Left renal cortex interstitium (tissue), 4 donors: ENCODE data around the gene GPR61. TPM values are rescaled to one million over a fixed set of nuclear protein-coding genes. Genes with fewer than 3 reads are reported as not detected.

Experiments used
- DNase-seq, 4 donors: peaks; one replicate each; pipeline ENCODE4 v3.0.0-alpha.2; 2013; ENCODE audit warnings: low read depth in 4 of 4, low spot score in 2 of 4, missing footprints in 1 of 4
- polyA plus RNA-seq, 4 donors: library from polyadenylated mRNA; unstranded; fragments of 120-200 nt; gene quantifications; one replicate each; pipeline ENCODE4 v1.2.1, GENCODE V29; 2013; ENCODE audit not compliant: insufficient read length in 4 of 4

Gene GPR61, protein sequence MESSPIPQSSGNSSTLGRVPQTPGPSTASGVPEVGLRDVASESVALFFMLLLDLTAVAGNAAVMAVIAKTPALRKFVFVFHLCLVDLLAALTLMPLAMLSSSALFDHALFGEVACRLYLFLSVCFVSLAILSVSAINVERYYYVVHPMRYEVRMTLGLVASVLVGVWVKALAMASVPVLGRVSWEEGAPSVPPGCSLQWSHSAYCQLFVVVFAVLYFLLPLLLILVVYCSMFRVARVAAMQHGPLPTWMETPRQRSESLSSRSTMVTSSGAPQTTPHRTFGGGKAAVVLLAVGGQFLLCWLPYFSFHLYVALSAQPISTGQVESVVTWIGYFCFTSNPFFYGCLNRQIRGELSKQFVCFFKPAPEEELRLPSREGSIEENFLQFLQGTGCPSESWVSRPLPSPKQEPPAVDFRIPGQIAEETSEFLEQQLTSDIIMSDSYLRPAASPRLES
- 1 to 10 TPM in 2 of 4 donors, under 1 TPM in 2; 0.58 to 1.0 (median 0.81) TPM for polyA plus RNA-seq

DNA sequence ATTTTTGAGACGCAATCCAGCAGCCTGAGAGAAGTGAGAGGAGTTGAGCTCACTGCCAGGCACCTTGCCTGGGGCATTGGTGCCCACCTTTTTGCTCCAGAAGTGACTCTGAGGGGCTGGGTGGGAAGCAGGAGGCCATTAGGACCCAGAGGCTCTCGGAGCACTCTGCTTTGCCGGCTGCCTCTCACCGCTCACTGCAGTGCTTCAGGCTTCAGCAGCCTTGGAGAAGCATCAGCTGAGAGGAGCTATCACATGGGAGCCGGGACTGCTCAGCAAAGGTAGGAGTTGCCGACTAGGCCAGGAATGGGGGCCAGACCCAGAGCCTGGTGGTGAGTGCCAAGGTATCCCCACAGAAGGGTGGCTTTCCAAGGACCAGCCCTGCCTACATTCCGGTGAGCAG lies at the start of gene GPR61:
GPR61 (plus strand) TSS at position 197 of the 400 bp plus-strand sequence. CDS start 3,151 bp downstream, outside the sequence.
- DNase-seq = no peak

DNA sequence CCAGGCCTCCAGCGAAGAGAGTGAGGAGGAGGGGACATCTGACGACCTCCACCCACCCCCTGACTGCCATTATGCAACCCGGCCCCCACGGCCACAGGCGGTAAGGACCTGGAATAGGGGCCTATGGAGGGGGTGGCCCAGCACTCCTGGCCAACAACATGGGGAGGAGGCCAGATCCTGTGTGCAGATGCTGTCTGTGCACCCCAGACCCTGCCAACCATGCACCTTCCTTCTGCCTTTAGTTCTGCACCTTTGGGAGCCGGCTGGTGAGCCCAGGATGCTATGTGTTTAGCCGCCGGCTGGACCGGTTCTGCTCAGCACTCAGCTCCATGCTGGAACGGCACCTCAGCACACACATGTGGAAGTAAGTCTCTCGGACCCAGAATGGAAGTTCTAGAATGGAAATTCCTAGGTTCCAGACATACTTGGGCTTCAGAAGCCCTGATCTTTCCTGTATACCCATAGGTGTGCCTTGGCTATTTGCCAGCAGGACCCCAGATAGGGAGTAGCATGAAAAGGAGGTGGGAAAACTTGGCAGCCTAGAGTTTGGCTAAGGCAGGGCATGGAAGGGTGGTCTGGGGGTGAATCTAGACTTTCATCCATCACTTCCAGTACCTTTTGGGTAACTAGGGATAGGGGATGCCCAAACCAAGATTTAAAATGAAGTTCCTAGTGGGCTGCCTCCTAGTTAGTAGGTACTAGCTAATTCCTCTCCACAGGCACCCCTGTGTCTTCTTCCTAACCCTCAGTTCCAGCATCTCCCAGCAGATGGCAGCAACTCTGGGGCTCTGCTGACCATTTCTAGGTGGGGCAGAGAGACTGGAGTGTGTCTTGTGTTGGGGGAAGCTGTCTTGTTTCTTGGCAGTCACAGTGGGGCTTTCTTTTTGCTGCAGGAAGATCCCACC lies 49.4 kb upstream of the GPR61 start:
- no peak for DNase-seq

DNA sequence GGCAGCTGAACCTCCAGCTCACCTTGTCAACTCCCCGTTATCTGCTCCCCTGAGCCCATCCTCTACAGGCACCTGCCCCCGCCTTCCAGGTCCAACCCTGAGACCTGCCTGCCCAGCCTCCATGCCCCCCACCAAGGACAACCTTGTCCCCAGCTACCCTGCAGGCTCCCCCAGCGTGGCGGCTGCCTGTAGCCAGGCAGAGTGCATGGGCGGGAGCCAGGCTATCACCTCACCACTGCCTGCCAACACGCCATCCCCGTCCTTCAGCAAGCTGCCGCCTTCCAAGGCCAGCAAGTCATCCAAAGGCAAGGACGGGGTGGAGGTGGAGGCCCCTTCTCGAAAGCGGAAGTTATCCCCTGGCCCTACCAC lies 48.8 kb upstream of the GPR61 start:
- DNase-seq = no peak

DNA sequence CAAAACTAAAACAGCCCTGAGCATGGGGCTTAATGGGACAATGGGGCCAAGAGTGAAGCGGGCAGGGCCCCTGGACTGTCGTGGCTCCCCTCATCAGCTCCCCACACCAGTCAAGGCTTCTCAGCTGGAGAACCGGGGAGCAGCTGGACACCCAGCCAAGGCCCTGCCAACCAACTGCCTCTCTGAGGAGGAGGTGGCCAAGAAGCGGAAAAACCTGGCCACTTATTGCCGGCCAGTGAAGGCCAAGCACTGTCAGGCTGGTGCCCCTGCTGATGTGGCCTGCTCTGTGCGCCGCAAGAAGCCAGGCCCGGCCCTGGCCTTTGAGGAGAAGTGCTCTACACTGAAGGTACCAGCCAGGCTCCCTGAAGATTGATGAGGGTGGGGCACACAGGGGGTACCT lies 48.3 kb upstream of the GPR61 start:
- DNase-seq = no peak

DNA sequence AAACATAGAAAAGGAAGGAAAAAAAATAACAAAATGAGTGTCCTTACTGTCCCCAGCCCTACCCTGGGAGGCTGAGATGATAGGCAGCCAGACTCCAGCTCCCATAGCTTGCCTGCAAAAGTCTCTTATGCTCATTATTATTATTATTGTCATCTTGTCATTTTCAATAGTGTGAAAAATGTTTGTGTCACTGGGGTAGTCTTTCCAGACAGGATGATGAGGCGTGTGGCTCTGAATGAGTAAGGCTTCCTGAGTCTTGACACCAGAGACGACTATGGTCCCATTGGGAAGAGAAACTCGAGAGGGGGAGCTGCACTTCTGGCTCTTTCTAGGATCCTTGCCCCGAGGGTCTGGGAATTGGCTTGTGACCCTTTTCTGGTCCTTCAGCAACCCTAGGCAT lies 46.9 kb upstream of the GPR61 start:
- no peak for DNase-seq

DNA sequence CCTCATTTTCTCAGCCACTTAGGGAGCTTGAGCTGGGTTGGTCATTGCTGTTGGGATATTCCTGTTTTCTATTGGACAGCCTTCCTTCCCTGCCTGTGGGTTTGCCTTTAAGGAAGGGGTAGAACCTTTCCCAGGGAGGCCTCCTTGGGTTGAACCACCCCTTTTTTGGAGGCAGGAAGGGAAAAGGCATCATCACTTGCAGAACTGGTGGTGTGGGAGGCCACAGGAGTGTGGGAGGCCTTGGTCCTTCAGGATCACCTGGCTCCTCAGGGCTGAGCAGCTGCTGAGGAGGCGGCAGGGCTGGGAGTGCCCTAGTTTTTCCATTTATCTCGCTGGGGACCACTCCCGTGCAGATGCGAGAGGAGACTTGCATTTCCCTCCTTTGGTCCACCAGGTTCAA lies 46.4 kb upstream of the GPR61 start:
- DNase-seq = no peak

DNA sequence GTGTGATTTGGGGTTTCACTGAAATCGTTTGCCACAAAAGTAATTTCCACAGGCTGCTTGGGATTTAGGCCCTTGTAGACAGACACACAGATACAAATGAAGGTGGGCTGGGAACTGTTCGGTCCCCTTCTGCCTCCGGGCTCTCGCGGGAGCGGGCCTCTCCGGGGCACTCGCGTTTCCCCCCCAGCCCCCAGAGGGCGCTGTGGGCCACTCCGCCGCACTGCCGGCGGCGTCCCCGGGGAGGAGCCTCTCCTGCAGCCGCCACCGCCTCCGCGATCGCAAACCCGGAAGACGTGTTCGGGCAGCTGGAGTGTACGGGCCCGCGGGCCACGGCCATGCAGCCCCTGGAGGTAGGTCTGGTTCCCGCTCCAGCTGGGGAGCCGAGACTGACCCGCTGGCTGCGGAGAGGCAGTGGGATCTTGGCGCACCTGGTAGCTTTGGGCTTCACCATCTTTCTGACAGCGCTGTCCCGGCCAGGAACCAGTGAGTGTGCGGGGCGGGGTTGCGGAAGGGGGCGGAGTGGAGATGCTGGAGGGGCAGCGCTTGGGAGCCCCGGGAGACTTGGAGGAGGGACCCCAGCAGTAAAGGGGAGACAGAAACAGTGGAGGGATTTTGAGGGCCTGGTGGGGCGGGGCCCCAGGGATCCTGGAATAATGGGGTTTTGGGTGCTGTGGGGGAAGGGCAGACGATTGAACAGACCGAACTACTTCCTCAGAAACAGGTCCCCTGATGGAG lies 45.7 kb upstream of the GPR61 start, which contains the start of gene CYB561D1:
CYB561D1 (plus strand) TSS at position 290 of the 735 bp plus-strand sequence; CDS start at position 336, 46 bp downstream.
- peak; percentile 73 to 79 (median 75) for DNase-seq

DNA sequence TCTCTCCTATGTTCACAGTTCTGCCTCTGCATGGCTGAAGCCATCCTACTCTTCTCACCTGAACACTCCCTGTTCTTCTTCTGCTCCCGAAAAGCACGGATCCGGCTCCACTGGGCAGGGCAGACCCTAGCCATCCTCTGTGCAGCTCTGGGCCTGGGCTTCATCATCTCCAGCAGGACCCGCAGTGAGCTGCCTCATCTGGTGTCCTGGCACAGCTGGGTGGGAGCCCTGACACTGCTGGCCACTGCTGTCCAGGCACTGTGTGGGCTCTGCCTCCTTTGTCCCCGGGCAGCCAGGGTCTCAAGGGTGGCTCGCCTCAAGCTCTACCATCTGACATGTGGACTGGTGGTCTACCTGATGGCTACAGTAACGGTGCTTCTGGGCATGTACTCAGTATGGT lies 43.9 kb upstream of the GPR61 start:
- no peak for DNase-seq

DNA sequence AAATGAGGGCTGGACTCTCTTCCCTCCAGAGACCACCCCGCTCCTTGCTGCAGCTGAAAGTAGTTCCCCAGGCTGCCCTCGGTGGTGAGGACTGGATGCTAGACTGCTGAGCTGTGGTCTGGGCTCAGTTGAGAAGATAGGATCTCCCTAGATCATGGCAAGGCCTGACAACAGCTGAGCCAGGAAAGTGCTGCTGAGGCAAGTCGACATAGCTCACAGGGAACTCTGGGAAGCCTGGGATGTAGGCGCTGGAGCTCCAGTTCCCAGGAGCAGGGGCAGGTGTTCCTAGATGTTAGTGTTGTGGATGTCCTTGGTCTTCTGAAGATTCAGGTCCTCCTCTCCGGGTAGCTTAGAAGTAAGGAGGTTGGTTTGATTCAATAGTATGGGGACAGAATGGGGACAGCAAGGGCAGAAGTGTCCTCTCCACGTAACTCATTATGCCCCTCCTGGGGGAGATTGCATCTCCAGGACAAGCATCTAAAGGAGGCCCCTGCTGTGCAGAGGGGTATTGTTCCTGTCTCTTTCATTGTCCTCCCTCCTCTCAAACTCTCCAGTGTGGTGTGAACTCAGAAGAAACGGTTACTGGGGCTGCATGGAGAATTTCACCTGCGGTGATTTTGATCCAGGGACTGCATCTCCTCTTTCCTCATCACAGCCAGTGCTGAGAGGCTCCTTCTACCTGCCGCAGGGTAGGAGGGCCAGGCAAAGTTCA lies 42.1 kb upstream of the GPR61 start:
- no peak for DNase-seq

DNA sequence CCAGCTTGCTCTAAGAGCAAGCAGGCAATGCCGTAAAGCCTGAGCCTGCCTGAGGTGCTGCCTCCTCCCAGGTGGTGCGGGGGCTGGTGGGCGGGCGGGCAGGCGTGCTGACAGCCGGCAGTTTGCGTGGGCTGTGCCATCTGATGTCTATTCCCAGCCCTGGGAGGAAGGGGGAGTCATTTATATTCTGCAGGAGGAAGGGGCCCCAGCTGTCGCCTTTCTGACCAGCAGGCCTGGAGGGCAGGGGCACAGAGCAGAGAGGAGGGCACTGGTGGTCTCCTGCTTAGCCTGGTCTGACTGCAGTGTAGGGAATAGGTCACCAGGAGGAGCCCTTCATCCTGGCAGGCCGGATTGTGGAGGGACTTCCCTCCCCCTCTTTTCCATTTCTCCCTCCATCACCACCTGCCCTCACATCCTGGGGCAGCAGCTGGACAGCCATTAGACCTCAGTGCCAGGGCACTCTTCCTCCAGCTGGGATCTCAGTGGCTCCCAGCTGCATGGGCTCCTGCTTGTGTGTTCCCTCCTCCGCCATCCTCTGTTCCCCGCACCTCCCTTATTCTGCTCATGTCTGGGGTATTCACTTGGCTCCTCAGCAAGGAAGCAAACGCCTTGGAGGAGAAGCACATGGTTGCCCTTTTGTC lies 41.4 kb upstream of the GPR61 start:
- DNase-seq = peak in 2 of 4 donors; percentile 66

DNA sequence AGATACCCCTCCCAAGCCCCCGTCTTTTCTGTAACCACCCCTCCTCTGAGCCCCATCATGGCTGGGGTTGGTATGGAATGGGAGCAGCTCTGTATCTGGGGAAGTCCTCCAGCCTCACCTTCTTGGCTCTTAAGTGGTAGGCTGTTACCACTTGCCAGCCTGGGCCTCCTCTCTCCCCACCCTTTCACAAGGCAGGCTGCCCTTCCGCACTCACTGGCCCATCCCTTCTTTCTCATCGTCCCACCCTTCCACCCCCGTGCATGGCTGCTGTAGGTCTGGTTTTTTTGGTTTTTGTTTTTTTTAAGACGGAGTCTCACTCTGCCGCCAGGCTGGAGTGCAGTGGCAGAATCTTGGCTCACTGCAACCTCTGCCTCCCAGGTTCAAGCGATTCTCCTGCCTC lies 40.6 kb upstream of the GPR61 start:
- no peak for DNase-seq

DNA sequence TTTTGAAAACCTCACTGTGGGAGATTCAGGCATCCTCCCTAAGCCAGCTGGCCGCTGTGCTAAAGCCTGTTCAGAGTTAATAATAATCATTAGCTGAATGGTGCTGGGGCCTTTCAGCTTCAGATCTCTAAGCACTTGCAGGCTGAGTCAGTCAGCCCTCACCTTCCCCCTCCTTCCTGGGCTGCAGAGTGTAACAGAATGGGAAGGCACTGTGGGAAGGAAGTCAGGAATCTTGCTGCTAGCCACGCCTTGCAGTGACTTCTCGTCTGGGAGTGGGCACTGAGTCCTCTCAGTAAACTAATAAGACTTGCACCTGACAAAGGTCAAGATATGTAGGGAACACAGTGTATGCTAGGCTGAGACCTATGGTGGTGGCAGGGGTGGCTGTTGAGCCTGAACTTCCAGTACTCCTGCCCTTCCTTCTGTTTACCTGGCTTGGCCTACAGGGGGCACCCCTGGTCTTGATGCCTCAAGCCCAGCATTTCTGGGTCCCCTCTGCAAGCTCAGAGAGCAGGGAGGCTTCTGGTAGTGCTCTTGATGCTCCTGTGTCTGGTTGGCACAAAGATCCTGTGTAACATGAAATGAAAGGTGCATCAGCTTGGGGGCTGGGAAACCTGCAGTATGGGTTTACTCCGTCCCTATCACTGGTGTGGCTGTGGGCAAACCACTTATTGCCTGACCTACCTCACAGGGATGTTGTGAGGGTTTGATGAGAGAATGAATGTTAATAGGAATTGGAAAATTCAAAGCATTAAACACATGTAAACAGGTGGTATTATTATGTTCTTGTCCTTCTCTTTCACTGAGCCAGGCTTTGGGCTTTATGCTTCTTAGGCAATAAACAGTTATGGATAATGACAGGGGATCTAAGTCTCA lies 39.8 kb upstream of the GPR61 start:
- DNase-seq = no peak

DNA sequence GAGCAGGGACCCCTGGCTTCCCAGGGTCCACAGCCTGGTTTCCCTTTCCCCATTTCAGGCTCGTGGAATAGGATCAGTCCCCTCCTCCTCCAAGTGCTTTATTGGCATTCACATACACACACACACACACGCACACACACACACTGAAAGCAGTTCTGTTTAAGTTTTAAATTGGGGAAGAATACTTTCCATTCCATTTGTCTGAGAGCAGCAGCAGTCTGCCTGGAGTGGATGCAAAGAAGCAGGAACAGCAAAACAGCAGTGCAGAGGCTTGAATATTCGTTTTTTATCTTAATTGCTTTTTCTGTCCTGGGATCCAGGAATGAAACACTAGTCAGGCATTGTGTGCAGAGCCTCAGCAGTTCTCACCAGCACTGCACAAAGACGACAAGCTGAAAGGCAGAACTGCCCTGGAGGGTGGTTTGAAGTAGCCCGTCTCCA lies 38.7 kb upstream of the GPR61 start:
- no peak for DNase-seq

DNA sequence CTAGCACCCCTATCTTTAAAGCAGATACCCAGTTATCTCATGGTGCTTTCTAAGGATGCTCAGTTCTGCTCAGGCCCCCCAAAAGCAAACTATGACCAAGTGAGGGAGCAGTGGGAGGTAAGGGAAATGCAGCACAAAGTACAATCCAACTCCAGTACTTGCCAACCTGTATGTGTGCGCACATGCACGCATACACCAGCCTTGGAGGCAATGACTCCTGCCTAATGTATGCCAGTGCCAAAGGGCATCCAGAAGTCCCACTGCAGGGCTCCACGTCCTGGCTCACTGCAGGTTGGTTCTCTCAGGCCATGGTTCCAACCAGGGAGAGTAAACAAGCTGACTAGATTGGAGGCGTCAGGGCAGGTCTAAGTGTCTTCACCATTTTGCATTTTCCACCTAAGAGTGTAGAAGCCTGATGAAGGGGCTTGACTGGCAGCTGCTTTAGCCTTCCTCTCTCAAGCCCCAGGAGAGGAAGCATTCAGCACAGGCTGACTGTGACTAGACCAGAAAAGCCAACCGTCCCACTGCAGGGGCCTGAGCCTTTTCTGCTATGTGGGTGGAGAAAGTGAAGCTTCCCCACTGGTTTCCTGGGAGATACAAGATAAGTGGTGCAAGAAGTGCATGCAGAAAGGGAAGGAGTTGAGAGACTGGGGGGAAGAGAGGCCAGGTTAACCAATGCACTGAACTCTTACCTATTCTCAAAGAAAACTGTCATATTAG lies 37.9 kb upstream of the GPR61 start:
- no peak for DNase-seq

DNA sequence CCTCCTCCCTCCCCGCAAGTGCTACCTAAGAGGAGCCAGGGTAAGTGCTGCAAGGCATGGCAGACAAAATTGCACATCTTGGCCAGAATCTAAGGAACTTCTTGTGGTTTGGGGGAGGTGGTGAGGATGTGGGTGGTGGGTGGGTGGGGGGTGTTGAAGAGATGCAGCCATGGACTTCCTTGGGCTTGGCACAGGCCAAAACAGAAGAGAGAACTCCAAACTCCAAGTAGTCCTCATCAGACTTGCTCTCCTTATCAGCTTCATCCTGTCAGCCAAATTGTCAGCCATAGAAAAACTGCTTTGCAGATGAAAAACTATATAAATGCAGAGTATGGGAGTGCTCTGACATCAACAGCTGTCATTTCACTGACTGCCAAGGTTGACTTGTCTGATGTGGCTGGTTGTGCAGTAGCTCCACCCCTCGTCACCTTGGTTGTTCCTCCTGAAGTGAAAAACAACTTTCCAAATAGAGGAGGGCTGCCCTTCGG lies 37.3 kb upstream of the GPR61 start:
- DNase-seq = no peak

DNA sequence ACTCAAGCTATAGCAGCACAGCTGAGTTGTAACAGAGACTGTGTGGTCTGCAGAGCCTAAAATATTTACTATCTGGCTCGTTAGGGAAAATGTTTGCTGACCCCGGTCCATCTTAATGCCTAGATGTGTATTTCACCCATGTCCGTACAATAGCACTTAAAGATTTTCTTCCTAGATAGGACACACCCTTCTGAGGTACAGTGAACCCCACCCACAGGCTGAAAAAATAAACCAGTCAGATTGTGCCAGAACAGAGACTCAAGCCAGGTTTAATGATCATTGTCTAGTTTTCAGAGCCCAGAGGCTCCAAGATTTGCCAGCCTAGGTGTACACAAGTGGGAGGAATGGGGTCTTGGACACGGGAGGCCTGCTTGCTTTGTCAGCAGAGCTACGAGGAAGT lies 35.7 kb upstream of the GPR61 start:
- no peak for DNase-seq

DNA sequence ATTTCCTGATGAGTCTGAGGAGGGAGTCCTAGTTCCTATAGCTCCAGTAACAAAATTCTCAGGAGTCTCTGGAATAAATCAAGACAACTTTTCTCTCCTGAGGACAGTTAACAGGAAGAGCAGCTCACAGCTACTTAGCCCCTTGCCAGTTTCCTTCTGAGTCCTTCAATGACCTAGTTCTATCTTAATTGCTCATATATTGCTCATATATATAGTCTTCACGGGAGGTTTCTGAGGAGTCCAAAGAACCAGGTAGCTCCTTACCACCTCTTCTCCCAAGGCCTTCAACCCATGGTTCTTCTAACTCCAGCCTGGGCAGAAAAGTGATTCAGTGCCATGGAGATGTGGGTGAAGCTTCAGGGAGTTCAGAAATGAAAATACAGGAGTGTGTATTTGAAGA lies 34.7 kb upstream of the GPR61 start:
- no peak for DNase-seq
